Fibroblast of skin of abdomen (primary cell): ENCODE results near the gene HEYL.

Experiments used
- DNase-seq: peaks from one replicate; pipeline ENCODE4 v3.0.0-alpha.2; 2013

Gene HEYL

GRCh38 chr1:39663559-39663958, 24.1 kb upstream of the HEYL start:
- DNase-seq, result no peak

GRCh38 chr1:39662861-39663260, 23.4 kb upstream of the HEYL start:
- no peak for DNase-seq

GRCh38 chr1:39659538-39659937, 20.1 kb upstream of the HEYL start:
- DNase-seq, result no peak

DNA sequence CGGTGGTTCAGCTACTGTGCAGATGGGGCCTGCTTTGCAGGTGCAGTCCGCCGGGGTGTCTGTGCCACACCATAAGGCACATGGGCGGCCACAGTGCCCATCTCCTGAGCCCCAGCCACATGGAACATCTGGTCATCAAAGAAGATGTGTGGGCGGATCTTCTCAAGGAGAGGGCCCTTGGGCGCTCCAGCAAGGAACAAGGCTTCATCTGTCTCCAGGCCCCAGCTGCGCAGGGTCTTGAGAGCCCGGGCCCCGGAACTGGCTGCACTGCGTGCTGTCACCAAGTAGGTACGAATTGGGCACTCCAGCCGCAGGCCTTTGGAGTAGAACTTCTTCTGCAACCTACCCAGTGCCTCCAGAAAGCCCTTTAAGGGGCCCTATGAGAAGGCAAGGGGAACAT, 19.7 kb upstream of the HEYL start:
- no peak for DNase-seq

DNA sequence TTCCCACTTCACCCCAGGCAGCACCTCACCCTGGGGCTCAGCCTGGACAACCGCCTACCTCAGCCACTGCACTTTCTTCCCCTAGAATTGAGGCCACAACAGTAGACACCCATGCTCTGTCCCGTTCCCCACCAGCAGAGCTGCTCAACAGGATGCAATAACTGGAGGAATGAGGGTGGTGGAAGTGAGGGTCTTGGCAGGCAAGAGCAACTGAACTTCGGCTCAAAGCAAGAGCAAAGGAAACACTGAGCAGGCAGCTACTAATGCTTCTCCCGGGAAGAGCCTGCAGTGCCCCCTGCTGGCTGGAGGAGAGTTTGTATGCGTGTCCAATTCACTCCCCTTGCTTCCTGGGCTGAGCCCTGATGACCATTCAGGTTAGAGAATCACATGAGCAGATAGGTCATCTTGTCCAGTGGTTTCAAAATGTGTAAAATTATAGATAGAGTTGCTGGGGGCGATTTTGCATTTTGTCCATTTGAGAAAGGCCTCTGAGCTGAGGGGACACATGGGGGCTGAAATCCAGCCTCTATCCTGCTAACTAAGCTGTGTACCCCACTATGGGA, 18.6 kb upstream of the HEYL start:
- DNase-seq, result peak; percentile 57

GRCh38 chr1:39657402-39657801, 18.0 kb upstream of the HEYL start:
- DNase-seq, result peak; percentile 46

GRCh38 chr1:39656391-39656790, 16.9 kb upstream of the HEYL start:
- DNase-seq, result no peak

- no peak for DNase-seq
These were observed 16.3 kb upstream of the HEYL start for GRCh38 chr1:39655578-39656268.

- DNase-seq, result no peak
These were observed 14.8 kb upstream of the HEYL start for GRCh38 chr1:39654291-39654690.

GRCh38 chr1:39653546-39654031, 14.1 kb upstream of the HEYL start:
- peak; percentile 64 for DNase-seq

DNA sequence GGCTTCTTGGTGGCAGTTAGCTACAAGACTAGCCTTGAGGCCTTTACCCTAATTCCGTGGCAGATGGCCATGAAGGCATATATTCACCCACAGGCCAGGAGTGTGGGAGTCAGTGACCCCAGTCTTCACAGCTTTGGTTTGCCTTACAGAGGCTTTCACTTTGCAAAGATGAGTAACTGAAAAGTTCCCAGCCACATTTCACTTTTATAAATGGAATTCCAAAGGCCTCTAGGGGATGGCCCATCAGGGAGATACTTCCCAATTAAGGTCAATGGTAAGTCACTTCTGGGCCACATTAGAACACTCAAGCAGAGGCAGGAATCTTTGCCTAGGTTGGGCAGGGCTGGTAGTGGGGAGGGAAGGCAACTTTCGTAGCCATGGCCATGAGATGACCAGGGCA, 13.1 kb upstream of the HEYL start:
- no peak for DNase-seq

DNA sequence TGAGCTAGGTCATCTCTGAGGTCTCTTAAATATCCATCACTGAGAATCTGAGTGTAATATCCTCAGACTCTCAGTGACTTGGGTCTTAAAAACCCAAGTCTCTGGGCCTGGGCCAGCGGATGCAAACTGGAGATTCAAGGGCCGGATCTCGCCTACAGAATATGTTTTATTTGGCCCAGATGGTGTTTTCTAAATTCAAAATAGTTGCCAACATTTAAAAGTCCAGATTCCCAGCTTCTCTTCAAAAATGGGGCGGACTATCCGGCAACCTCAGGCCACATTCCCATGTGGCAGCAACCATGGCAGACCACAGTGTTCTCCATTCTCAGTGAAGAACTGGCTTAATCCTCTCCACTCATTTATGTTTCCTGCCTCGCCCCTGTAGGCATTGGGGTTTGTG, 12.7 kb upstream of the HEYL start:
- no peak for DNase-seq

DNA sequence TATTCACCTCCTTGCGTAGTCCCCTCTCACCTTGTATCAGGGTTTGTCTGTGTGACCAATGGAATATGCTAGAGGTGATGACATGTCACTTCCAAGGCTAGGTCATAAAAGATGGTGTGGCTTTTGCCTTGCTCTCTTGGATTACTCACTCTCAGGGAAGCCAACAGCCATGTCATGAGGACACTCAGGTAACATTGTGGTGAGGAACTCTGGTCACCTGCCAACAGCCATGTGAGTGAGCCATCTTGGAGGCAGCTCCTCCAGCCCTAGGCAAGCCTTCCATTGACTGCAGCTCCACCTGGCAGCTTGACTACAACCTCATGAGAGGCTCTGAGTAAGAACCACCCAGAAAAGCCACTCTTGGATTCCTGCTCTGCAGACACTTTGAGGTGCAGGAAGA, 11.0 kb upstream of the HEYL start:
- DNase-seq, result no peak

- DNase-seq, result no peak
These were observed 10.3 kb upstream of the HEYL start for GRCh38 chr1:39649636-39650185.

- no peak for DNase-seq
These were observed 9.1 kb upstream of the HEYL start for GRCh38 chr1:39648496-39648895.

GRCh38 chr1:39647247-39647646, 7.8 kb upstream of the HEYL start:
- no peak for DNase-seq

GRCh38 chr1:39646232-39647081, 7.0 kb upstream of the HEYL start:
- peak; percentile 66 for DNase-seq

DNA sequence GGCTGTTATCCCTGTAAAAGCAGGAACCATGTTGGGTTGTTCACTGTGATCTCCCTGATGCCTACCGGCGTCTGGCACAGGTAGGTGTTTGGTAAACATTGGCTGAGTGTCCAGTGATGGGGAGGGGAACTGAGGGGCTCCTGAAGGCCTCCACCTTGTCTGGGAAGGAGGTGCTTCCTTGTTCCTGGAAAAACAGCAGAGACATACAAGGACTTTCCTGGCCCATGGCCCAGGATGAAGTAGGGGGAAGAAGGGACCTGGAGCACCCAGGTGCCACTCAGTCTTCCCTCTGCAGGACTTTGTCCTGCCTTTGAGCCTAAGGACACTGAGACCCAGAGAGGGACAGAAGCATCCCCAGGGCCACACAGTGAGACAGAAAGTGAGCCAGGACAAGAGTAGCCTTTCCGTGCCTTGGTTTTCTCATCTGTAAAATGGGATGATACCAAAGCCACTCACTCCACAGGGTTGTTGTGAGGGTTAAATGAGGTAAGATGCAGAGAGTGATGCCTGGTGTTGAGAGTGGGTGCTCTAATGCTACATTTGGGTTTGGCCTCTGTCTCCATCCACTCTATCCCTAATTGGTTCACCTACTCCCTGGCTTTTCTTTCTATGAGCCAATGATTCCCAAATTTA, 6.1 kb upstream of the HEYL start:
- no peak for DNase-seq

GRCh38 chr1:39643705-39644104, 4.3 kb upstream of the HEYL start:
- no peak for DNase-seq

DNA sequence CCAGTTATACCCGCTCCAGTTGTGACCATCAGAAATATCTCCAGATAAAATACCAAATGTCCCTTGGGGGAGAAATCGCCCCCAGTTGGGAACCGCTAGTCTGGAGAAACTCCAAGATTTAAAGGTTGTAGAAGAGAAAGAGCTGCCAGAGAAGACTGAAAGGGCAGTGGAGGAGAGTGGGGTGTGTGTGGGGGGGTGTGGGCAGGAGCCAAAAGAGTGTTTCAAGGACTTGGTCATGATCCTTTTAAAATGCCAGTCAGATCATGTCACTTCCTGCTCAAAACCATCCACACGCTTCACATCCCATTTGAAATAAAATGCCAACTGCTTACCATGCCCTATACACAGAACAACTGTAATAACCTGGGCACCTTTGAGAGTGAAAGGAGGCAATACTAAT, 3.4 kb upstream of the HEYL start:
- DNase-seq, result no peak

DNA sequence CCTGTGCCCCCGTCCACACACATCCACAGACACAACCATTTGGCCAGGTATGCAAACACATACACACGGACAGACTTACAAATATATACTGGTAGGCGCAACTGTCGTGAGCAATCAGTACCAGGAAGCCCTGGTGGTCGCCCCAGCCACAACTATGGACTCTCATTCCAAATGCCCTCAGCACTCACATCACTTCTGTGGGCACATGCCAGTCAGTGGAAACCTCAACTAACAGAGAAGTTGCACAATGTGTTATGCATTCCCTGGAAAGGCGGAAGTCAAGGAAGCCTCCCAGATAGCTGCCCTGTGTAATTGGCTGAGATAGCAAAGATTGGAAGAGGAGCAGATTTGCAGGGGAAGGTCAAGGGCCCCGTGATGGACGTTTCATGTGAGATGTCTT, 1.4 kb upstream of the HEYL start:
- no peak for DNase-seq

- no peak for DNase-seq
These were observed 508 bp downstream of the HEYL start for GRCh38 chr1:39638965-39639304.

DNA sequence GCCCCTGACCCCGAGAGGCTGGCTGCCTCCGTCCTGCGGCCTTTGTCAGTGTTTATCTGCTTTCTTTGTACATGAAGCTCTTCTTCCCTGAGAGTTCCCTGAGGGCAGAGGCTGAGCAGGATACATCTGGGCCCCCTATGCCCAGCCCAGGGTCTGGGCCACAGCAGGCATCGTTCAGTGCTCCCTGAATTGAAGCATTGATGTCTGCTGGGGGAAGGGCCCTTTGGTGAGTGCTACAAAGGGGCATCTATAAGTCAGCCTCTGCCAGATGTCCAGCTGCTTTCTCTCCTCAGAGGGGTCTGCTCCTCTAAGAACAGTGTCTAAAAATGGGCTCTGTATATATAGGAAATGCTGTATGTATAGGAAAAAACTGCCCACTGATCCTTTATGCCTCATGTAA, 2.1 kb downstream of the HEYL start:
- no peak for DNase-seq
